Natural killer cell (primary cell): ENCODE measurements around the gene PKM. TPM values are rescaled to one million over a fixed set of nuclear protein-coding genes. Genes with fewer than 3 reads are reported as not detected.
A peak's percentile ranks its signal among the peaks of the same experiment; 100 is the strongest.

ENCODE experiments used
- ATAC-seq, 3 donors: fragments of 150-1000 bp in 2 of 3; fragments of 200-7000 bp in 1 of 3; cut with Tn5 transposase; 1 replicate in 1 of 3; 2 replicates in 2 of 3; pipeline ENCODE4 v1.10.0; 2021; ENCODE audit warnings: mild to moderate bottlenecking in 2 of 3, moderate library complexity in 2 of 3
- DNase-seq, 2 donors: peaks; one replicate each; pipeline versions ENCODE4 v3.0.0 to v3.0.0-alpha.2; 2013 to 2021; ENCODE audit warnings: mixed read lengths in 1 of 2
- H3K27ac ChIP-seq: one replicate; pipeline ENCODE4 v1.5.1; 2013; ENCODE audit warnings: mild to moderate bottlenecking, low read length
- H3K27me3 ChIP-seq: one replicate; pipeline ENCODE4 v1.6.1; 2013; ENCODE audit warnings: low read length; ENCODE audit not compliant: control insufficient read depth, insufficient read depth
- H3K36me3 ChIP-seq: one replicate; pipeline ENCODE4 v1.6.1; 2013; ENCODE audit warnings: low read length; ENCODE audit not compliant: control insufficient read depth, insufficient read depth
- H3K4me1 ChIP-seq: one replicate; pipeline ENCODE4 v1.6.1; 2013; ENCODE audit warnings: low read length; ENCODE audit not compliant: control insufficient read depth, insufficient read depth
- H3K4me3 ChIP-seq: one replicate; pipeline ENCODE4 v1.5.1; 2013; ENCODE audit warnings: low read length
- H3K9me3 ChIP-seq: one replicate; pipeline ENCODE4 v1.6.1; 2013; ENCODE audit warnings: low read length; ENCODE audit not compliant: control insufficient read depth, insufficient read depth
- H3K27ac Mint-ChIP-seq, 2 donors: one replicate each; pipeline ENCODE4 v1.8.0; 2022; ENCODE audit warnings: mild to moderate bottlenecking in 2 of 2, mixed read lengths in 2 of 2, moderate library complexity in 1 of 2
- H3K27me3 Mint-ChIP-seq, 2 donors: one replicate each; pipeline ENCODE4 v1.8.0; 2022; ENCODE audit warnings: low read depth in 2 of 2, mixed read lengths in 2 of 2
- H3K36me3 Mint-ChIP-seq: one replicate; pipeline ENCODE4 v1.8.0; 2022; ENCODE audit warnings: mixed read lengths
- H3K4me1 Mint-ChIP-seq, 2 donors: one replicate each; pipeline ENCODE4 v1.8.0; 2022; ENCODE audit warnings: mixed read lengths in 2 of 2
- H3K4me3 Mint-ChIP-seq: one replicate; pipeline ENCODE4 v1.8.0; 2022; ENCODE audit warnings: mild to moderate bottlenecking, moderate library complexity, mixed read lengths
- H3K9me3 Mint-ChIP-seq, 2 donors: one replicate each; pipeline ENCODE4 v1.8.0; 2022; ENCODE audit warnings: mixed read lengths in 2 of 2
- WGBS: methylation state at CpG from one replicate; pipeline ENCODE4 v1.1.7; 2013; ENCODE audit warnings: missing lambda C conversion rate; ENCODE audit not compliant: insufficient coverage; 5-methylcytosine and 5-hydroxymethylcytosine counted together
- intact Hi-C: fragments of 100-400 bp; cut with micrococcal nuclease; formaldehyde crosslinking; loops from one replicate; pipeline ENCODE4 v1.14.2; 2022
- total RNA-seq, 4 donors: library from RNA; stranded (reverse); fragments of 120-200 nt in 1 of 4; gene quantifications; one replicate each; pipeline versions ENCODE4 v1.2.3 to v1.2.4, GENCODE V29; 2013 to 2022
- TF ChIP-seq, protein P1 (sequence below): fragments of 200-600 bp; IDR thresholded peaks from one replicate; pipeline ENCODE4 v1.8.0; 2022; ENCODE audit warnings: antibody characterized with exemption

PKM gene
- total RNA-seq, 3 donors from 2014 or later (not counting 1 experiment from before 2014, with no cell fraction given): 121 to 180 (median 155) TPM

DNA sequence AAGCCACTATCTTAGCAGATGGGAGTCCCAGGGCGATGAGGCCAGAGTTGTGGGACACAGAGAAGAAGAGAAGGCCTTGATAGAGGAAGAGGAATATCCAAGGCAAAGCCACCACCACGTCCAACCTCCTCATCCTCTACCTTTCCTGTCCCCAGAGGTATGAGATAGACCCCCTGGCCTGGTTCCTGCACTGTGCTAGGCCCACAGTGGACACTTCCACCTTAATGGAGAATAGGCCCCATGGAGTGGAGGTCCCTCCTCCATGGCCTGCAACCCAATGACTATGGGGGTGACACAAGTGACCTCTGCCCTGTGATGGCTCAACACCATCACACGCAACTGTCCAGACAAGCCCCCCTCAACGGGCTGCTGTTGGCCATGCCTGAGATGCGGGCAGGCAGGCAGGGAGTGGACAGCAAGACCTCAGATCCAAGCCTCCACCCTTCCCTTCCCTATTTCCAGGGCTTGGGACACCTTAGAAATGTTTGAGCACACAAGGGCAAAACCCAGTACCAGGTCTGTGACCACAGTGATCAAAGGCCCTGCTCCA lies 70.2 kb downstream of the PKM start:
- Mint-ChIP-seq H3K27me3 (no peaks in the 10 kb centered on the region), H3K4me3 (no peak overlapping the region), H3K27ac (no peak overlapping the region), H3K9me3 (no peaks in the 10 kb centered on the region), H3K4me1 (peaks cover 2% of the 10 kb centered on the region in 2 donors), H3K36me3 (no peaks in the 10 kb centered on the region)
- intact Hi-C loops: no loop called here
- WGBS: 91% methylated on average over 3 of the region's 5 CpGs
- DNase-seq (no peak), ATAC-seq (no peak)
- Histone ChIP-seq H3K36me3 (no peaks in the 10 kb centered on the region), H3K4me1 (peaks cover 3% of the 10 kb centered on the region), H3K9me3 (no peaks in the 10 kb centered on the region), H3K27ac (no peak overlapping the region), H3K27me3 (no peaks in the 10 kb centered on the region), H3K4me3 (no peak overlapping the region)
- TF ChIP-seq, protein P1, sequence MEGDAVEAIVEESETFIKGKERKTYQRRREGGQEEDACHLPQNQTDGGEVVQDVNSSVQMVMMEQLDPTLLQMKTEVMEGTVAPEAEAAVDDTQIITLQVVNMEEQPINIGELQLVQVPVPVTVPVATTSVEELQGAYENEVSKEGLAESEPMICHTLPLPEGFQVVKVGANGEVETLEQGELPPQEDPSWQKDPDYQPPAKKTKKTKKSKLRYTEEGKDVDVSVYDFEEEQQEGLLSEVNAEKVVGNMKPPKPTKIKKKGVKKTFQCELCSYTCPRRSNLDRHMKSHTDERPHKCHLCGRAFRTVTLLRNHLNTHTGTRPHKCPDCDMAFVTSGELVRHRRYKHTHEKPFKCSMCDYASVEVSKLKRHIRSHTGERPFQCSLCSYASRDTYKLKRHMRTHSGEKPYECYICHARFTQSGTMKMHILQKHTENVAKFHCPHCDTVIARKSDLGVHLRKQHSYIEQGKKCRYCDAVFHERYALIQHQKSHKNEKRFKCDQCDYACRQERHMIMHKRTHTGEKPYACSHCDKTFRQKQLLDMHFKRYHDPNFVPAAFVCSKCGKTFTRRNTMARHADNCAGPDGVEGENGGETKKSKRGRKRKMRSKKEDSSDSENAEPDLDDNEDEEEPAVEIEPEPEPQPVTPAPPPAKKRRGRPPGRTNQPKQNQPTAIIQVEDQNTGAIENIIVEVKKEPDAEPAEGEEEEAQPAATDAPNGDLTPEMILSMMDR: no peak

GRCh38 chr15:72156928-72157327 lies 74.1 kb downstream of the PKM start:
- H3K4me1 ChIP-seq: peaks cover 6% of the 10 kb centered on the region
- H3K36me3 ChIP-seq: no peaks in the 10 kb centered on the region
- TF ChIP-seq, protein P1: no peak
- ATAC-seq (no peak), DNase-seq (no peak)
- intact Hi-C loops: loop anchor here (1.0 to 5.0 kb wide), 3 partner anchors 377 to 710 kb away; no protein-coding TSS in a partner anchor
- H3K9me3 Mint-ChIP-seq: no peaks in the 10 kb centered on the region
- H3K27me3 Mint-ChIP-seq: no peaks in the 10 kb centered on the region
- no peaks in the 10 kb centered on the region for H3K9me3 ChIP-seq
- no peaks in the 10 kb centered on the region for H3K36me3 Mint-ChIP-seq
- no peaks in the 10 kb centered on the region for H3K27me3 ChIP-seq
- H3K4me3 Mint-ChIP-seq: no peak overlapping the region
- 83% methylated on average over 2 of the region's 2 CpGs for WGBS
- no peak overlapping the region for H3K27ac Mint-ChIP-seq
- H3K4me1 Mint-ChIP-seq: peaks cover 6 to 10% of the 10 kb centered on the region in 2 donors
- no peak overlapping the region for H3K4me3 ChIP-seq
- H3K27ac ChIP-seq: no peak overlapping the region

- Histone ChIP-seq H3K27me3 (no peaks in the 10 kb centered on the region), H3K4me3 (peak overlapping the region; percentile 27), H3K27ac (no peak overlapping the region), H3K4me1 (peaks cover 6% of the 10 kb centered on the region), H3K9me3 (no peaks in the 10 kb centered on the region), H3K36me3 (no peaks in the 10 kb centered on the region)
- intact Hi-C loops: loop anchor here (1.0 to 5.0 kb wide), 3 partner anchors 376 to 709 kb away; no protein-coding TSS in a partner anchor
- DNase-seq (peak; percentile 70 to 87), ATAC-seq (peak; percentile 77 to 95 (median 80))
- Mint-ChIP-seq H3K9me3 (no peaks in the 10 kb centered on the region), H3K27ac (peak overlapping the region in 1 of 2 donors; percentile 76), H3K4me1 (peaks cover 6 to 10% of the 10 kb centered on the region in 2 donors), H3K4me3 (peak overlapping the region; percentile 85), H3K36me3 (no peaks in the 10 kb centered on the region), H3K27me3 (no peaks in the 10 kb centered on the region)
- WGBS: 15% methylated on average over 19 of the region's 19 CpGs
- TF ChIP-seq, protein P1: peak; percentile 89
These were observed 75.1 kb downstream of the PKM start for GRCh38 chr15:72155635-72156616.
